Lower leg skin (tissue), 3 donors: ENCODE measurements around the gene ARHGAP4.

Source experiments
- POLR2A ChIP-seq, 2 donors: fragments of 450-650 bp; IDR thresholded peaks; one replicate each; pipeline ENCODE4 v1.6.1; 2016 to 2017; ENCODE audit warnings: antibody characterized with exemption in 2 of 2, mild to moderate bottlenecking in 1 of 2, moderate library complexity in 1 of 2
- TF ChIP-seq, protein P1 (sequence below), 3 donors: fragments of 450-650 bp; IDR thresholded peaks; one replicate each; pipeline ENCODE4 v1.5.1; 2016; ENCODE audit warnings: antibody characterized with exemption in 3 of 3, mild to moderate bottlenecking in 3 of 3, moderate library complexity in 2 of 3

DNA sequence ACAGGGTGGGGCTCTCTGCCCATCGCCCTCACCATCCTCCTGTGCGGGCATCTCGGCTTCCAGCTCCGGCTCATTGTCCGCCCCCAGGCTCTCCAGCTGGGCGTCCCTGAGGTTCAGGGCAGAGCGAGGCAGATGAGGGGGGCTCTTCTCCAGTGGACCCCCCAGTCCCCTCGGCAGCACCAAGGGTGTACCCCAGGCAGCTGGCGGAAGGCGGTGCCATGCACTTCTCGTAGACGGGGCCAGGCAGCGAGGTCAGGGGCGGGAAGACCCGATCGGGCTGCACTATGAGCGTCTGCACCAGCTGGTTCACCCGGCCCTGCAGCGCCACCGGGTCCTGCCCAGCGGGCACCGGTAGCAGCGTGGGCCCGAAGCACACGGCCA lies 16.1 kb downstream of the ARHGAP4 start:
- TF ChIP-seq POLR2A (IDR thresholded peaks at IDR 0.05): no peak
- TF ChIP-seq, protein P1, sequence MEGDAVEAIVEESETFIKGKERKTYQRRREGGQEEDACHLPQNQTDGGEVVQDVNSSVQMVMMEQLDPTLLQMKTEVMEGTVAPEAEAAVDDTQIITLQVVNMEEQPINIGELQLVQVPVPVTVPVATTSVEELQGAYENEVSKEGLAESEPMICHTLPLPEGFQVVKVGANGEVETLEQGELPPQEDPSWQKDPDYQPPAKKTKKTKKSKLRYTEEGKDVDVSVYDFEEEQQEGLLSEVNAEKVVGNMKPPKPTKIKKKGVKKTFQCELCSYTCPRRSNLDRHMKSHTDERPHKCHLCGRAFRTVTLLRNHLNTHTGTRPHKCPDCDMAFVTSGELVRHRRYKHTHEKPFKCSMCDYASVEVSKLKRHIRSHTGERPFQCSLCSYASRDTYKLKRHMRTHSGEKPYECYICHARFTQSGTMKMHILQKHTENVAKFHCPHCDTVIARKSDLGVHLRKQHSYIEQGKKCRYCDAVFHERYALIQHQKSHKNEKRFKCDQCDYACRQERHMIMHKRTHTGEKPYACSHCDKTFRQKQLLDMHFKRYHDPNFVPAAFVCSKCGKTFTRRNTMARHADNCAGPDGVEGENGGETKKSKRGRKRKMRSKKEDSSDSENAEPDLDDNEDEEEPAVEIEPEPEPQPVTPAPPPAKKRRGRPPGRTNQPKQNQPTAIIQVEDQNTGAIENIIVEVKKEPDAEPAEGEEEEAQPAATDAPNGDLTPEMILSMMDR (IDR thresholded peaks at IDR 0.05): no peak
